EL (cell line): Measurements from ENCODE around the gene TMEM38A.
A peak's percentile ranks its signal among the peaks of the same experiment; 100 is the strongest.
"Not testable (repeated sequence)": the region's sequence is repeated elsewhere in the genome, so short reads cannot be mapped to it uniquely, and the experiment has no call there.

Source experiments
- DNase-seq: peaks from one replicate; pipeline ENCODE4 v3.0.0-alpha.2; 2016

The TMEM38A gene

DNA sequence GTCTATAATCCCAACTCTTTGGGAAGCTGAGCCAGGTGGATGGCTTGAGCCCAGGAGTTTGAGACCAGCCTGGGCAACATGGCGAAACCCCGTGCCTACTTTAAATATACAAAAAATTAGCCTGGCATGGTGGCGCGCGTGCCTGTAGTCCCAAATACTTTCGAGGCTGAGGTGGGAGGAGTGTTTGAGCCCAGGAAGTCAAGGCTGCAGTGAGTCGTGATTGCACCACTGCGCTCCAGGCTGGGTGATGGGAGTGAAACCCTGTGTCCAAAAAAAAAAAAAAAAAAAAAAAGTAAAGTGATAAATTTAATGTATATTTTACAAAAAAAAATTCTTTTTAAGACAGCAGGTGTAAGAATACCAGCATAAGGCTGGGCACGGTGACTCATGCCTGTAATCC lies 17.6 kb downstream of the TMEM38A start:
- DNase-seq, result peak; percentile 40

DNA sequence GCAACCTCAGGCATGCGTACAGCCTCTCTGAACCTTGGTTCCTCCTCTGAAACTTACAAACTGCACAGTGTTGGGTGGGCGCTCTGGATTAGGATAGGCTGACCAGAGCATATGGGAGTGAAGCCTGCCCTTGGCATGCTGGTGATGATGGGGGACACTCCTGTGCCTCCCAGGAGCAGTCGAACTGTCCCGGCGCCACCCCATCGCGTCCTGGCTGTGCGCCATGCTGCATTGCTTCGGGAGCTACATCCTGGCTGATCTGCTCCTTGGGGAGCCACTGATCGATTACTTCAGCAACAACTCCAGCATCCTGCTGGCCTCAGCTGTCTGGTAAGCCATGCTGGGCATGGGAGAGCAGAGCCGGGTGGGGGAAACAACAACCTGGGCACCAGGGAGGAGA lies 18.9 kb downstream of the TMEM38A start:
- no peak for DNase-seq

DNA sequence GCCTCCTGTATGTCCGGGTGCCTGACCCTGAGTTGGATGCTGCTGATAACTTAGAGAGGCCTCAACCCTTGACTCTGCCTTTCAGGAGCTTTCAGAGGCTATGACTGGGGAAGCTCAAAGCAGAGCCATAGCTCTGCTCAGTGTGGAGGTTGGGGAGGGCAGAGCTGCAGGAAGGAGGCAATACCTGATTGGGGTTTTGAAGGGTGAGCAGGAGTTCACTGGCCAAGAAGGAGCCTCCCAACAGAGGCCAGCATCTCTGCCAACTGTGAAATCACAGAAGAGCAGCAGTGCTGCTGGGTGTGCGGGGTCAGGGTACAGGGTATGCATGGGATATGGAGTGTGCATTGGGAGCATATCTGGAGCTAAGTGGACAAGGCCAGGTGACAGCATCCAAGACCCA lies 21.6 kb downstream of the TMEM38A start:
- DNase-seq, result no peak

DNA sequence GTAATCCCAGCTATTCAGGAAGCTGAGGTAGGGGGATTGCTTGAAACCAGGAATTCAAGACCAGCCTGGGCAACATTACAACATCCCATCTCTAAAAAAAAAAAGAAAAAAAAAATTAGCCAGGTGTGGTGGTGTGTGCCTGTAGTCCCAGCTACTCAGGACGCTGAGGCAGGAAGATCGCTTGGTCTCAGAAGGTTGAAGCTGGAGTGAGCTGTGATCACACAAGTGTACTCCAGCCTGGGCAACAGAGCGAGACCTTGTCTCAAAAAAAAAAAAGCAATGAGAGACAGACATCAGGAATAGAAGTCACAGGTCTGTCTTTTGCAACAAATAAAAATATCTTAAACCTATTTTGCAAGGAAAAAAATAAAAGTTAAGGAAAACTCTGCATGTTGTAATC lies 23.3 kb downstream of the TMEM38A start:
- DNase-seq, result no peak

DNA sequence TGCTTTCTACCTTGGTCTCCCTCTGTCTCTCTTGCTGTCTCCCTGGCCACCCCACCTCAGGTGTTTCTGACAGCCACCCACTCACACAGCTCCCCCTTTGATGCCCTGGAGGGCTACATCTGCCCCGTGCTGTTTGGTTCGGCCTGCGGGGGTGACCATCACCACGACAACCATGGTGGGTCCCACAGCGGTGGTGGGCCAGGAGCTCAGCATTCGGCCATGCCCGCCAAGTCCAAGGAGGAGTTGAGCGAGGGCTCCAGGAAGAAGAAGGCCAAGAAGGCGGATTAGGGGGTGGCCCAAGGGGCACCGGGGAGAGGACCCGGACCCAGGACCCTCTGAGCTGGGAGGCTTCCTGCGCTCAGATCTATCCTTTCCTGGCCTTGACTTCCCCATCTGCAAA lies 27.1 kb downstream of the TMEM38A start:
- no peak for DNase-seq

DNA sequence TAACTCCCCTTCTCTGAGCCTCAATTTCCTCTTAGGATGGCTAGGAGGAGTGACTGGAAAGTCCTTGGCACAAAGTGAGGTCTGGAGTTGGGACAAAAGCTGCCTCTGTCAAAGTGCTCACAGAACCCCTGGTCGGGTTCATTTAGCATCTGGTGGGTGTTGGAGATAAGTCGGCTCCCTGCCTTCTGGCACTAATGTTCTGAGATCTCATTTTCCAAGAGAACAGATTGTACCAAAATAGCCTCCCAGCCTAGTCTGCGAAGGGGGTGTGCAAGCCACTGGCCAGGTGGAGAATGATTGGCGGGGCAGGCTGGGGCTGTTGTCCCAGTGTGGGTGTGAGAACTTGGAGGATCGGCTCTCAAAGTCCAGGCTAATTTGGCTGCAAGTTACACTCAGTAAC lies 38.0 kb downstream of the TMEM38A start:
- DNase-seq, result no peak

GRCh38 chr19:16702123-16702522 lies 41.2 kb downstream of the TMEM38A start:
- peak; percentile 76 for DNase-seq

GRCh38 chr19:16703677-16704076 lies 42.7 kb downstream of the TMEM38A start:
- DNase-seq, result no peak

GRCh38 chr19:16710870-16711269 lies 49.9 kb downstream of the TMEM38A start:
- DNase-seq, result not testable (repeated sequence)

GRCh38 chr19:16712295-16712694 lies 51.4 kb downstream of the TMEM38A start:
- DNase-seq, result not testable (repeated sequence)

DNA sequence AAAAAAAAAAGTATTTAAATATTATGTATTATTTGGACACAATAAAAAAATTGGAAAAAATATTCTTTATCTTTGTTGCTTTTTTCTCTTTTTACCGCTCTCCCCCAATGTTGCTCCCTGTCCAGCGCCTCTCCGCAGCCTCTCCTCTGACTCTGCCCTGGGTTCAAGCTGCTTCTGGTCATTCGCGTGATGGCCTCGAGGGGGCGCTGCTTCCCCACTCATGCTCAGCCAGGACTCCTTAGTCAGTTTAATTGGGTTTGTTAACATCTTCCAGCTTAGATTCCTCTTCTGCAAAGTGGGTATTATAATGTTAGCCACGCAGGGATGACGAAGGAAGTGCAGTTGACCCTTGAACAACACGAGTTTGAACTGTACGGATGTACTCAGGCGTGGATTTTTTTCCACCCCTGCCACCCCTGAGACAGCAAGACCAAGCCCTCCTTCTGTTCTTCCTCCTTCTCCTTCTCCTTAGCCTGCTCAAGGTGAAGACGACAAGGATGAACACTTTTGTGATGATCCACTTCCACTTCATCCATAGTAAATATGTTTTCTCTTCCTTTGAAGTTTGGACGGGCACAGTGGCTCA lies 53.9 kb downstream of the TMEM38A start:
- peak; percentile 47 for DNase-seq

GRCh38 chr19:16715611-16716010 lies 54.7 kb downstream of the TMEM38A start:
- DNase-seq, result no peak

- no peak for DNase-seq
These were observed 60.1 kb downstream of the TMEM38A start for GRCh38 chr19:16721051-16721450.

DNA sequence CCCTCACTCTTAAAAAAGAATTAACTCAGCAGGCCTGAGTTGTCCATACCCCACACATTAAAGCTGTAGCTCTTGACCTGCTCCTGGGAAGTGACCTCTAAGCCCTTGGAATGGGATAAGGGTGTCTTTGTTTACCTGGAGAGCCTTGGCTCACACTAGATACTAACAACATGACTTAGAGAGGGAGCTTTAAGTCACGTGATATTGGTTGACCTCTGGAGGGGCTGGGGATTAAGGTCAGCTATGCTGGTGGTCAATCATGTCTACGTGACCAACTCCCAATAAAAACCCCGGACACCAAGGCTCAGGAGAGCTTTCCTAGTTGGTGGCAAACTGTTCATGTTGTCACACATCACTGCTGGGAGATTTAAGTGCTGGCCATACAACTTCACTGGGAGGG lies 61.7 kb downstream of the TMEM38A start:
- no peak for DNase-seq

DNA sequence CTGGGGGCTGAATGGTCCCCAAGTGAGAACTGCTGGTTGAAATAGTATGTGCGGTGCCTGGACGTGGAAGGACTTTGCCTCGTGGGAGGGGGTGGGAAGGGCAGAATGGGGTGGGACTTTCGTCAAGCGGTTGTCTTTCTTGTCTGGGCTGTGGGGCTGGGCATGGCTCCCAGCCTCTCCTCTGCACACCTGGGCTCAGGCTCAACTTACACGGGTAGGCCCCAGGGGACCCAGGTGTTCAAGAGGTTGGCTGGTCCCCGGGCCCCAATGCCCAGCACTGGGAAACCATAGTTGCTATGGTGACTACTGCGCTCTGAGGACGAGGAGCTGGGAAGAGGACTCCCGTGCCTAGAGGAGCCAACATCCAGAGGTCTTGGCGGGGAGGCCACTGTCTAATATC lies 66.0 kb downstream of the TMEM38A start:
- DNase-seq, result no peak

- not testable (repeated sequence) for DNase-seq
These were observed 74.8 kb downstream of the TMEM38A start for GRCh38 chr19:16735650-16736266.

GRCh38 chr19:16736709-16737108 lies 75.8 kb downstream of the TMEM38A start:
- DNase-seq, result peak; percentile 13

- DNase-seq, result no peak
These were observed 77.0 kb downstream of the TMEM38A start for GRCh38 chr19:16737911-16738310.

DNA sequence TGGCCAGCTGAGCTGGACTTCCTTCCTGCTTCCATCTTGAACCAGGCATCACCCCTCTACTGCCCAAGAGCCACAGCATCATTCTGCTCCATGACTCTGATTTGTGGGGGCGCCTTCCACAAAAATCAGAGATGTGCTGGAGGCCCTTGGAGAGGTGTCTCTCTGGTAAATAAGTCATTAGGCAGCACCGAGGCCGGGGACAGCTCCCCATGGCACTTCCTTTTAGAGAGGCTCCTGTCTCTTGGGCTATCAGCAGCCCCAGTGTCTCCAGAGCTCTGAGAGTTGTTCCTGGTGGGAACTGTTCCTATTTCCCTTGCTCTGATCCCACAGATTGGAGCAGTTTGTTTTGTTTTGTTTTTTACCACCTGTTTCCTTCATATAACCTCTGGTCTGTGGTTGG lies 78.6 kb downstream of the TMEM38A start:
- DNase-seq, result peak; percentile 8
